WTC11 (cell line): Measurements from ENCODE around the gene NR5A1. TPM values are rescaled to one million over a fixed set of nuclear protein-coding genes. Genes with fewer than 3 reads are reported as not detected.

Experiments used
- ATAC-seq: fragments of 200-7000 bp; cut with Tn5 transposase; 2 replicates; pipeline ENCODE4 v1.10.0; 2021; ENCODE audit warnings: mild to moderate bottlenecking, moderate library complexity
- CTCF ChIA-PET: fragments of 300-600 bp; sonication (Branson Sonifier 250); formaldehyde crosslinking; loops from one replicate; lab custom pipeline; 2021; ENCODE audit warnings: antibody characterized with exemption; lab: Charles Lee
- POLR2A ChIA-PET: fragments of 350-600 bp; sonication (Branson Sonifier 250); formaldehyde crosslinking; loops from one replicate; lab custom pipeline; 2021; ENCODE audit warnings: antibody characterized with exemption; lab: Charles Lee
- DNase-seq: peaks from one replicate; pipeline ENCODE4 v3.0.0; 2021; ENCODE audit warnings: low spot score
- H3K27ac Mint-ChIP-seq: 2 replicates; pipeline ENCODE4 v1.8.0; 2021; ENCODE audit warnings: mixed read lengths
- H3K27me3 Mint-ChIP-seq: 2 replicates; pipeline ENCODE4 v1.8.0; 2021; ENCODE audit warnings: low read depth, mild to moderate bottlenecking, moderate library complexity, mixed read lengths
- H3K36me3 Mint-ChIP-seq: 2 replicates; pipeline ENCODE4 v1.8.0; 2021; ENCODE audit warnings: mixed read lengths
- H3K4me1 Mint-ChIP-seq: 2 replicates; pipeline ENCODE4 v1.8.0; 2022; ENCODE audit warnings: mixed read lengths
- H3K4me3 Mint-ChIP-seq: 2 replicates; pipeline ENCODE4 v1.8.0; 2021; ENCODE audit warnings: mild to moderate bottlenecking, moderate library complexity, mixed read lengths
- H3K9me3 Mint-ChIP-seq: 2 replicates; pipeline ENCODE4 v1.8.0; 2021; ENCODE audit warnings: mixed read lengths
- CREB1 ChIP-seq: sonication (generic); formaldehyde crosslinking; IDR thresholded peaks from 2 replicates; pipeline ENCODE4 v1.8.0; 2023; ENCODE audit warnings: mild to moderate bottlenecking, missing genetic modification reagents
- E2F5 ChIP-seq: sonication (generic); formaldehyde crosslinking; IDR thresholded peaks from 2 replicates; pipeline ENCODE4 v1.8.1; 2022; ENCODE audit warnings: mild to moderate bottlenecking, moderate library complexity, missing genetic modification reagents
- GABPB1 ChIP-seq: sonication (generic); formaldehyde crosslinking; IDR thresholded peaks from 2 replicates; pipeline ENCODE4 v1.8.1; 2023; ENCODE audit warnings: mild to moderate bottlenecking, missing genetic modification reagents
- GTF2I ChIP-seq: fragments of 250-450 bp; sonication (Bioruptor Pico); conservative IDR thresholded peaks from 2 replicates; pipeline ENCODE4 v1.4.0; 2021; ENCODE audit warnings: mild to moderate bottlenecking
- HMGA2 ChIP-seq: fragments of 250-450 bp; sonication (Bioruptor Pico); IDR thresholded peaks from 2 replicates; pipeline ENCODE4 v1.4.0; 2021; ENCODE audit warnings: mild to moderate bottlenecking, moderate library complexity
- JUN ChIP-seq: sonication (generic); formaldehyde crosslinking; IDR thresholded peaks from 2 replicates; pipeline ENCODE4 v1.8.0; 2023; ENCODE audit warnings: mild to moderate bottlenecking, missing genetic modification reagents
- KAT7 ChIP-seq: sonication (generic); formaldehyde crosslinking; IDR thresholded peaks from 2 replicates; pipeline ENCODE4 v1.8.1; 2023; ENCODE audit warnings: missing genetic modification reagents, mild to moderate bottlenecking, borderline replicate concordance
- SOX15 ChIP-seq: fragments of 250-450 bp; sonication (Bioruptor Pico); IDR thresholded peaks from 2 replicates; pipeline ENCODE4 v1.9.0; 2021; ENCODE audit warnings: mild to moderate bottlenecking
- TCF7 ChIP-seq: sonication (generic); formaldehyde crosslinking; IDR thresholded peaks from 2 replicates; pipeline ENCODE4 v1.8.0; 2022; ENCODE audit warnings: mild to moderate bottlenecking, low read depth, missing genetic modification reagents, moderate library complexity
- ZNF317 ChIP-seq: sonication (generic); formaldehyde crosslinking; IDR thresholded peaks from 2 replicates; pipeline ENCODE4 v1.8.1; 2023; ENCODE audit warnings: low read depth, mild to moderate bottlenecking, moderate library complexity, missing genetic modification reagents, borderline replicate concordance
- ZNF425 ChIP-seq: fragments of 250-450 bp; sonication (Bioruptor Pico); conservative IDR thresholded peaks from 2 replicates; pipeline ENCODE4 v1.9.0; 2021; ENCODE audit warnings: mild to moderate bottlenecking
- total RNA-seq: library from RNA; stranded (reverse); gene quantifications from 3 replicates; pipeline ENCODE4 v1.2.3, GENCODE V29; 2021
- TF ChIP-seq, protein P1 (sequence below): sonication (generic); formaldehyde crosslinking; IDR thresholded peaks from 2 replicates; pipeline ENCODE4 v1.8.0; 2023; ENCODE audit warnings: mild to moderate bottlenecking, missing genetic modification reagents
- TF ChIP-seq, protein P2 (sequence below): fragments of 250-450 bp; sonication (Bioruptor Pico); IDR thresholded peaks from 2 replicates; pipeline ENCODE4 v1.9.0; 2021; ENCODE audit warnings: mild to moderate bottlenecking
- TF ChIP-seq, protein P3 (sequence below): sonication (generic); formaldehyde crosslinking; IDR thresholded peaks from 2 replicates; pipeline ENCODE4 v1.8.1; 2023; ENCODE audit warnings: mild to moderate bottlenecking, missing genetic modification reagents
- TF ChIP-seq, protein P4 (sequence below): sonication (generic); formaldehyde crosslinking; IDR thresholded peaks from 2 replicates; pipeline ENCODE4 v1.8.1; 2022; ENCODE audit warnings: low read depth, missing genetic modification reagents, borderline replicate concordance
- TF ChIP-seq, protein P5 (sequence below): sonication (generic); formaldehyde crosslinking; IDR thresholded peaks from 2 replicates; pipeline ENCODE4 v1.8.1; 2022; ENCODE audit warnings: low read depth, mild to moderate bottlenecking, moderate library complexity, missing genetic modification reagents, borderline replicate concordance
- TF ChIP-seq, protein P6 (sequence below): sonication (generic); formaldehyde crosslinking; IDR thresholded peaks from 2 replicates; pipeline ENCODE4 v1.8.0; 2022; ENCODE audit warnings: mild to moderate bottlenecking, missing genetic modification reagents

The NR5A1 gene
- total RNA-seq, 1 experiment from 2014 or later: 0.77 TPM

DNA sequence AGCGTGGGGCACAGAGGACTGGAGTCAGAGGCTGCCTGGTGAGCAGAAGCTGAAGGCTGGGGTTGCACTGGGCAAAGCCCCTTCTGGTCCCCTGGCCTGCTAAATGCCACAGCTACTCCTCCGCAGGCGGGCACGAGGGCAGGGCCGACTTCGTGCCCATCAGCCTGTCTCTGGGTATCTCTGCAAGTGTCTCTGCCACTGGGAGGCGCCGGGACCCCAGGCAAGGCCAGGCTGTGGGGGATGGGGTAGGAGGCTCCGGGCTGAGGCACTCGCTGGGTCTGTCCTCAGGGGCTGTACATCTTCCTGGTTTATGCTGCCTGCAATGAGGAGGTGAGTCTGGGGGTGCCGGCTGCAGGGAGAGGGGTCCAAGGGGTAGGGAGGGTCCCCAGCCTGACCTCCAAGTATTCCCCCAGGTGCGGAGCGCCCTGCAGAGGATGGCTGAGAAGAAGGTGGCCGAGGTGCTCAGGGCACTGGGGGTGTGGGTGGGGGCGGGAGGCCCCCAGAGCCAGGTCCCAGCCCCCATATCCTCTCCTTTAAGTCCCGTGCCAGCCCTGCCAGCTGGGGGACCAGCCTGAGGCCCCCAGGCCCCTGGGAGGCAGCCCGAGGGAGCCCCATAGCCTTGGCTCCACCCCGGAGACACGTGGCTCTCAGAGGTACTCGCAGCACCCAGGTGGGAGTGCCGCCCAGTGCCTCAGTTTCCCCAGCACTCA lies 31.9 kb downstream of the NR5A1 start:
- H3K36me3 Mint-ChIP-seq: no peaks in the 10 kb centered on the region
- ChIA-PET CTCF (interaction anchor here (0.6 to 1.6 kb wide), 7 partner anchors 12 to 142 kb away, joined by 3 to 11 read pairs (median 3); no protein-coding TSS in a partner anchor), POLR2A (no interaction called here)
- no peak overlapping the region for H3K4me3 Mint-ChIP-seq
- no peaks in the 10 kb centered on the region for H3K9me3 Mint-ChIP-seq
- H3K27ac Mint-ChIP-seq: no peak overlapping the region
- peaks cover 39% of the 10 kb centered on the region for H3K27me3 Mint-ChIP-seq
- DNase-seq (peak; percentile 62), ATAC-seq (peak; percentile 46)
- H3K4me1 Mint-ChIP-seq: peaks cover 19% of the 10 kb centered on the region
- TF ChIP-seq, protein P1, sequence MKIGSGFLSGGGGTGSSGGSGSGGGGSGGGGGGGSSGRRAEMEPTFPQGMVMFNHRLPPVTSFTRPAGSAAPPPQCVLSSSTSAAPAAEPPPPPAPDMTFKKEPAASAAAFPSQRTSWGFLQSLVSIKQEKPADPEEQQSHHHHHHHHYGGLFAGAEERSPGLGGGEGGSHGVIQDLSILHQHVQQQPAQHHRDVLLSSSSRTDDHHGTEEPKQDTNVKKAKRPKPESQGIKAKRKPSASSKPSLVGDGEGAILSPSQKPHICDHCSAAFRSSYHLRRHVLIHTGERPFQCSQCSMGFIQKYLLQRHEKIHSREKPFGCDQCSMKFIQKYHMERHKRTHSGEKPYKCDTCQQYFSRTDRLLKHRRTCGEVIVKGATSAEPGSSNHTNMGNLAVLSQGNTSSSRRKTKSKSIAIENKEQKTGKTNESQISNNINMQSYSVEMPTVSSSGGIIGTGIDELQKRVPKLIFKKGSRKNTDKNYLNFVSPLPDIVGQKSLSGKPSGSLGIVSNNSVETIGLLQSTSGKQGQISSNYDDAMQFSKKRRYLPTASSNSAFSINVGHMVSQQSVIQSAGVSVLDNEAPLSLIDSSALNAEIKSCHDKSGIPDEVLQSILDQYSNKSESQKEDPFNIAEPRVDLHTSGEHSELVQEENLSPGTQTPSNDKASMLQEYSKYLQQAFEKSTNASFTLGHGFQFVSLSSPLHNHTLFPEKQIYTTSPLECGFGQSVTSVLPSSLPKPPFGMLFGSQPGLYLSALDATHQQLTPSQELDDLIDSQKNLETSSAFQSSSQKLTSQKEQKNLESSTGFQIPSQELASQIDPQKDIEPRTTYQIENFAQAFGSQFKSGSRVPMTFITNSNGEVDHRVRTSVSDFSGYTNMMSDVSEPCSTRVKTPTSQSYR (CRISPR knock-in tag): 0 out of 2 replicates have a peak, but pooled peaks have one; percentile 77
- no peak for TF ChIP-seq ZNF317 (CRISPR knock-in tag)

DNA sequence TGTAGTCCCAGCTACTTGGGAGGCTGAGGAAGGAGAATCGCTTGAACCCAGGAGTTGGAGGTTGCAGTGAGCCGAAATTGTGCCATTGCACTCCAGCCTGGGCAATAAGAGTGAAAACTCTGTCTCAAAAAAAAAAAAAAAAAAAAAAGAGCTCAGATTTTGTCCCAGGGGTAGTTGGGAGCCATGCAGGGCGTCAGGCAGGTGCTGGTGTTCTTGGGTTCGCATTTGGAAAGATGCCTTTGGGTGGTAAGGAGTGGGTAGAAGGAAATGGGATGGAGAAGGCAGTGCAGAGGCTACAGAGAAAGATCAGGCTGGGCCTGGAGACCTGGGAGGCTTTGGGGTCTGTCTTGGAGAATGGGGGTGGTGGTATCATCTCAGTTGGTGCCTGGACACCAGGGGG lies 33.0 kb downstream of the NR5A1 start:
- H3K4me3 Mint-ChIP-seq: no peak overlapping the region
- TF ChIP-seq GTF2I (no peak), HMGA2 (no peak), KAT7 (no peak), ZNF425 (CRISPR knock-in tag) (no peak), JUN (CRISPR knock-in tag) (no peak), GABPB1 (no peak), SOX15 (CRISPR knock-in tag) (no peak), TCF7 (CRISPR knock-in tag) (no peak), CREB1 (no peak), E2F5 (CRISPR knock-in tag) (no peak)
- TF ChIP-seq, protein P2, sequence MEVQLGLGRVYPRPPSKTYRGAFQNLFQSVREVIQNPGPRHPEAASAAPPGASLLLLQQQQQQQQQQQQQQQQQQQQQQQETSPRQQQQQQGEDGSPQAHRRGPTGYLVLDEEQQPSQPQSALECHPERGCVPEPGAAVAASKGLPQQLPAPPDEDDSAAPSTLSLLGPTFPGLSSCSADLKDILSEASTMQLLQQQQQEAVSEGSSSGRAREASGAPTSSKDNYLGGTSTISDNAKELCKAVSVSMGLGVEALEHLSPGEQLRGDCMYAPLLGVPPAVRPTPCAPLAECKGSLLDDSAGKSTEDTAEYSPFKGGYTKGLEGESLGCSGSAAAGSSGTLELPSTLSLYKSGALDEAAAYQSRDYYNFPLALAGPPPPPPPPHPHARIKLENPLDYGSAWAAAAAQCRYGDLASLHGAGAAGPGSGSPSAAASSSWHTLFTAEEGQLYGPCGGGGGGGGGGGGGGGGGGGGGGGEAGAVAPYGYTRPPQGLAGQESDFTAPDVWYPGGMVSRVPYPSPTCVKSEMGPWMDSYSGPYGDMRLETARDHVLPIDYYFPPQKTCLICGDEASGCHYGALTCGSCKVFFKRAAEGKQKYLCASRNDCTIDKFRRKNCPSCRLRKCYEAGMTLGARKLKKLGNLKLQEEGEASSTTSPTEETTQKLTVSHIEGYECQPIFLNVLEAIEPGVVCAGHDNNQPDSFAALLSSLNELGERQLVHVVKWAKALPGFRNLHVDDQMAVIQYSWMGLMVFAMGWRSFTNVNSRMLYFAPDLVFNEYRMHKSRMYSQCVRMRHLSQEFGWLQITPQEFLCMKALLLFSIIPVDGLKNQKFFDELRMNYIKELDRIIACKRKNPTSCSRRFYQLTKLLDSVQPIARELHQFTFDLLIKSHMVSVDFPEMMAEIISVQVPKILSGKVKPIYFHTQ (CRISPR knock-in tag): no peak
- TF ChIP-seq, protein P3, sequence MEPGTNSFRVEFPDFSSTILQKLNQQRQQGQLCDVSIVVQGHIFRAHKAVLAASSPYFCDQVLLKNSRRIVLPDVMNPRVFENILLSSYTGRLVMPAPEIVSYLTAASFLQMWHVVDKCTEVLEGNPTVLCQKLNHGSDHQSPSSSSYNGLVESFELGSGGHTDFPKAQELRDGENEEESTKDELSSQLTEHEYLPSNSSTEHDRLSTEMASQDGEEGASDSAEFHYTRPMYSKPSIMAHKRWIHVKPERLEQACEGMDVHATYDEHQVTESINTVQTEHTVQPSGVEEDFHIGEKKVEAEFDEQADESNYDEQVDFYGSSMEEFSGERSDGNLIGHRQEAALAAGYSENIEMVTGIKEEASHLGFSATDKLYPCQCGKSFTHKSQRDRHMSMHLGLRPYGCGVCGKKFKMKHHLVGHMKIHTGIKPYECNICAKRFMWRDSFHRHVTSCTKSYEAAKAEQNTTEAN (CRISPR knock-in tag): no peak
- TF ChIP-seq, protein P4, sequence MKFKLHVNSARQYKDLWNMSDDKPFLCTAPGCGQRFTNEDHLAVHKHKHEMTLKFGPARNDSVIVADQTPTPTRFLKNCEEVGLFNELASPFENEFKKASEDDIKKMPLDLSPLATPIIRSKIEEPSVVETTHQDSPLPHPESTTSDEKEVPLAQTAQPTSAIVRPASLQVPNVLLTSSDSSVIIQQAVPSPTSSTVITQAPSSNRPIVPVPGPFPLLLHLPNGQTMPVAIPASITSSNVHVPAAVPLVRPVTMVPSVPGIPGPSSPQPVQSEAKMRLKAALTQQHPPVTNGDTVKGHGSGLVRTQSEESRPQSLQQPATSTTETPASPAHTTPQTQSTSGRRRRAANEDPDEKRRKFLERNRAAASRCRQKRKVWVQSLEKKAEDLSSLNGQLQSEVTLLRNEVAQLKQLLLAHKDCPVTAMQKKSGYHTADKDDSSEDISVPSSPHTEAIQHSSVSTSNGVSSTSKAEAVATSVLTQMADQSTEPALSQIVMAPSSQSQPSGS (CRISPR knock-in tag): no peak
- TF ChIP-seq, protein P5, sequence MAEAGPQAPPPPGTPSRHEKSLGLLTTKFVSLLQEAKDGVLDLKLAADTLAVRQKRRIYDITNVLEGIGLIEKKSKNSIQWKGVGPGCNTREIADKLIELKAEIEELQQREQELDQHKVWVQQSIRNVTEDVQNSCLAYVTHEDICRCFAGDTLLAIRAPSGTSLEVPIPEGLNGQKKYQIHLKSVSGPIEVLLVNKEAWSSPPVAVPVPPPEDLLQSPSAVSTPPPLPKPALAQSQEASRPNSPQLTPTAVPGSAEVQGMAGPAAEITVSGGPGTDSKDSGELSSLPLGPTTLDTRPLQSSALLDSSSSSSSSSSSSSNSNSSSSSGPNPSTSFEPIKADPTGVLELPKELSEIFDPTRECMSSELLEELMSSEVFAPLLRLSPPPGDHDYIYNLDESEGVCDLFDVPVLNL: no peak
- TF ChIP-seq, protein P6, sequence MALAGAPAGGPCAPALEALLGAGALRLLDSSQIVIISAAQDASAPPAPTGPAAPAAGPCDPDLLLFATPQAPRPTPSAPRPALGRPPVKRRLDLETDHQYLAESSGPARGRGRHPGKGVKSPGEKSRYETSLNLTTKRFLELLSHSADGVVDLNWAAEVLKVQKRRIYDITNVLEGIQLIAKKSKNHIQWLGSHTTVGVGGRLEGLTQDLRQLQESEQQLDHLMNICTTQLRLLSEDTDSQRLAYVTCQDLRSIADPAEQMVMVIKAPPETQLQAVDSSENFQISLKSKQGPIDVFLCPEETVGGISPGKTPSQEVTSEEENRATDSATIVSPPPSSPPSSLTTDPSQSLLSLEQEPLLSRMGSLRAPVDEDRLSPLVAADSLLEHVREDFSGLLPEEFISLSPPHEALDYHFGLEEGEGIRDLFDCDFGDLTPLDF (CRISPR knock-in tag): no peak

More for the DNA sequence above, 33.0 kb downstream of the NR5A1 start:
- no peaks in the 10 kb centered on the region for H3K36me3 Mint-ChIP-seq
- ChIA-PET CTCF (interaction anchor here (0.6 to 1.6 kb wide), 9 partner anchors 10 to 149 kb away, joined by 3 to 11 read pairs (median 3); no protein-coding TSS in a partner anchor), POLR2A (no interaction called here)
- peaks cover 13% of the 10 kb centered on the region for H3K4me1 Mint-ChIP-seq
- peaks cover 28% of the 10 kb centered on the region for H3K27me3 Mint-ChIP-seq
- DNase-seq (no peak), ATAC-seq (no peak)
- no peaks in the 10 kb centered on the region for H3K9me3 Mint-ChIP-seq
- H3K27ac Mint-ChIP-seq: no peak overlapping the region
